ENCODE results near the gene ROBO1.
"Not testable (repeated sequence)": the region's sequence is repeated elsewhere in the genome, so short reads cannot be mapped to it uniquely, and the experiment has no call there.

ROBO1 gene

GRCh38 chr3:79366414-79366813, 401.4 kb downstream of the ROBO1 start:
- DNase-seq = no peak

- DNase-seq = no peak
Measured at GRCh38 chr3:79364784-79365183, 403.0 kb downstream of the ROBO1 start.

DNA sequence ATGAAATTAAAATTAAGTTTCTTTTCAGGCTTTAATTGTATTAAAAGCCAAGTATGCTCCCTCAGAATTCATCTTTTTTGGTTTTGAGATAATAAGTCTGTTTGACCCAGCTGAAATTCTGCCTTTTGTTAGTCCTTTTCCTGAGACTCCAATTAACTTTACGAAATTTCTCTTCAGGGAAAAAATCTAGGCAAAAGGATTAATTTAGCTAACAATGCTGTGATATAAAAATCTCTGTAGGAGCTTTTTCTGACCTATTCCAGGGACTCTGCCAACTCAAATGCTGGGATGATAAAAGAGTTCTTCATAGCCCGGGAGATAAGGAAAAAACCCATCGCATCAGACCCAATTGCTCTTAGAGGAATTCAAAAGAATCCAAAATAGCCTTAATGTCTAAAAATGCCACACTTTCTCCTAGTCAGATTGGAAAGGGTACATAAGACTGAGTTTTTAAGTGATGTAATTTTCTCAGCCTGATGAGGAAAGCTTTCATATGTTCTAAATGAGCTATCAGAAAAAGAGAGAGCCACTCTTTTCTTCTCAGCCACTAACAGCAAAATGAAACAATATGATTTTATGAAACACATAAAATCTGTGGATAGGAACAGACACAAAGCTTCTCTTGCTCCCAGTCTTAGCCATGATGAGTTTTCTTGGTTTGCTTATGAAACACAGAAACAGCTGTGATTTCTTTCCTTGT, 405.1 kb downstream of the ROBO1 start:
- DNase-seq = no peak

GRCh38 chr3:79361748-79362378, 405.9 kb downstream of the ROBO1 start:
- DNase-seq = no peak

DNA sequence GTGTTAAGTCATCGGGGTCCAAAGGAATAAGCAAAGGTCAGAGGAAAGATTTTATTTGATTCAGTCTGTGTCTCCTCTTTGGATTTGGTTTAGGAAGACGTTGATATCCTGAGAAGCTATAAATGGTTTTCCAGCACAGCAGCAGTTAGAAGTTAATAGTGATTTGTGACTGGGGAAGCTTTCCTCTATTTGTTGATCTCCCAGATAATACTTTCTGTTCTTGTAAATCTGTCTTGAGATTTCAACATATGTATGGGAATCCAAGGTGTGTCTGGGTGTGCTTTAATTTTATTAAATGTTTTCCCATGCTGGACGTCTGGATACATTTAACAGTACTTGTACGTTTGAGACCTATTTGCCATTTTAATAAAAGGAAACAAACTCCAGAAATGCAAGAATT, 409.5 kb downstream of the ROBO1 start:
- no peak for DNase-seq

GRCh38 chr3:79354179-79354688, 413.6 kb downstream of the ROBO1 start:
- no peak for DNase-seq

DNA sequence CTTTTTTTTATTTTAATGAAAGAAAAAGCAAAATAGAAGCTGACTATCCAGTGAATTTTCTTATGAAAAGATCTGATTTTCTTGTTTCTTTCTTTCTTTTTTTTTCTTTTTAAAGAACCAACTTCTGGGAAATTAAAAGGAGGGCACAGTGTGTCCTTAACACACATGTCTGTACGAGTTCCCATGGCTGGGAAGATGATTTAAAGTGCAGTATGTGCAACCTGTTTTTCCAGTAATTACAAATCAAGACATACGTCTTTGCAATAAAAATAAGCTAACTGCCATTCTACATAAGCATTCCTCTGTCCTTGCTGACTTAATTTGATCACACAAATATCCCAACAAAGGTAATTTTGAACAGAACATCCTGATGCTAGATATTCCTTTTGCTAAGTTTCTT, 416.1 kb downstream of the ROBO1 start:
- DNase-seq = no peak

GRCh38 chr3:79344876-79345871, 422.6 kb downstream of the ROBO1 start:
- no peak for DNase-seq

- DNase-seq = no peak
Measured at GRCh38 chr3:79341961-79342360, 425.8 kb downstream of the ROBO1 start.

DNA sequence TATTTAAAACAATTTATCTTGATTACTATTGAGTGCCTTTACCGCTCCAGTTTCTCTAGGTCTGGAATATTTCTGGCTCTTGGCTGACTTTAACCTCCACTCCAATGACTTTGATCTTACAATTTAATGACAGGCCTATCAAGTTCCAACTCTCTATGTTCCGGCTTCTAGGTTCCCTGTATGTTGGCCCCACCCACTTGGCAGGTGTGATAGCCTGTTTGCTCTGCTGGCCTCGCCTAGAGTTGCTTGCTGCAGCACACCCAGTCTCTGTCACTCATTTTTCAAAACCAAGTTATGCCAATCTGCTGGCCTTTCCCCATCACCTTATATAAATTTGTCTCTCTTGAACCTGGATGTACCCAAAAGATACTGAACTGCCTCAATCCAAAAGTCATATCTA, 428.0 kb downstream of the ROBO1 start:
- DNase-seq = no peak

DNA sequence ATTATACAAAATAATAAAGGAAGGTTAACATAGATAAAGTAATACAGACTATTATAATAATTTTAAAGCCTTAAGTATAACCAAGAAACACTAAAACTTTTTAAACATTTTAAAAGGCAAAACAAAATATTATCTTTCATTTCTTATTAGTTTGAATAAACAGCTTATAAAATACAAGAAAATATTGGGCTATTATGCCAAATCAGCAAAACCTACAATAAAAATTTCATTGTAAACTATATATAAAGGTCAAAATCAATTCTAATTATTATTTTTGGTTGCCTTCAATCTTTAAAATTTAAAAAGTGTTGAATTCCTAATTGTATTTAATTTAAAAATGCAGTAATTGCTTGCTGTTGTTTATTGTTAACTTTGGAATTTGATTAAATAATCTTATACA, 430.0 kb downstream of the ROBO1 start:
- no peak for DNase-seq

- DNase-seq = no peak
Measured at GRCh38 chr3:79329154-79329553, 438.6 kb downstream of the ROBO1 start.

DNA sequence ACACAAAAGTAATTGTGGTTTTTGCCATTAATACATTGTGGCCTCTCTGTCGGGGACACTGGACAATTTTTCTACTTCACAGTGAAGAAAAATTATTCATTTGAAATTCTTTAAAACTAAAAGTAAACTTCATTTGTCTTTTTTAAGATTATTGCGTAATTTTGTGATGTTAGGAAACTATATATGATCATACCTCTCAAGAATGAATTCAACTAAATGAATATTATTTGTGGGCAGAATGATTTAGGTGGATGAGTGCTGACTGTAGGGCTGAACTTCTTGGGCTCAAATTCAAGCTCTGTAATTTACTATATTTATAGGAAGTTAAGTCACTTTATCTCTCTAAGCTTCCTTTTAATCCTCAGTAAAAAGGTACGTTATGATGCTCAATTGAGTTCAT, 441.2 kb downstream of the ROBO1 start:
- no peak for DNase-seq

- not testable (repeated sequence) for DNase-seq
Measured at GRCh38 chr3:79325833-79326383, 441.9 kb downstream of the ROBO1 start.

DNA sequence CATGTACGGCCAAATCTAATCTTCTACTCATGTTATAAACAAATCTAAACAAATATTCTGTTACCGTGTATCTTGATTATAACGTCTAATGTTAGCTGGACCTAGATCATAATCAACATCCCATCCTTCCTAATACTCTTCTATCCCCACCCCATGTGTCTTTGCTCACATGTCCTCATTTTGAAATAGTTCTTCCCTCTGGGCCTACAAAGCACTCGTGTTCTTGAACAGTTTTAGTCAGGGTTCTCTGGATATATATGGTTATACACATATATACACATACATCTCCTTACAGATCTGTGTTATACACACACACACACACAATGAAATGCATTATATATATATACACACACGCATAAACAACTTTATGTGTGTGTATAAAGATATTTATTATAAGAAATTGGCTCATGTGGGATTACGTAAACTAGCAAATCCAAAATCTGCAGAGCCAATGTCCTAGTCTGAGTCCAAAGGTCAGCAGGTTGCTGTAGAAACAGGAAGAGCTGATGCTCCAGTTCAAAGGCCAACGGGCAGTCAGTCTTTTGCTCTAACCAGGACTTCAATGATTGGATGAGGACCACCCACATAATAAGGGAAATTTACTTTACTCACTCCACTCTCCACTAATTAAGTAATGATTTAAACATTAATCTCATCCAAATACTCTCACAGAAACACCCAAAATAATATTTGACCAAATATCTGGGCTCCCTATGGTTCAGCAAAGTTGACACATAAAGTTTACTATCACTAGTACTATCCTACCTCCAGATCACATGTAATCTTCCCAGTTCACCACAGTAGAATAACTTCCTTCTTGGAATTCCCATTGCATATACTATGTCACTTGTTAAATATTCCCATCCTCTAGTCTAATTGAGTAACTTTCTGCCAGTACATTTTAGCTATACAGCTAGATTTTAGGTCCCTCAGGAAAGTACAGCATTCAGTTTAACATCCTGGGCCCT, 450.0 kb downstream of the ROBO1 start:
- DNase-seq = no peak

GRCh38 chr3:79314962-79315361, 452.8 kb downstream of the ROBO1 start:
- DNase-seq = no peak

GRCh38 chr3:79314544-79314943, 453.3 kb downstream of the ROBO1 start:
- no peak for DNase-seq

DNA sequence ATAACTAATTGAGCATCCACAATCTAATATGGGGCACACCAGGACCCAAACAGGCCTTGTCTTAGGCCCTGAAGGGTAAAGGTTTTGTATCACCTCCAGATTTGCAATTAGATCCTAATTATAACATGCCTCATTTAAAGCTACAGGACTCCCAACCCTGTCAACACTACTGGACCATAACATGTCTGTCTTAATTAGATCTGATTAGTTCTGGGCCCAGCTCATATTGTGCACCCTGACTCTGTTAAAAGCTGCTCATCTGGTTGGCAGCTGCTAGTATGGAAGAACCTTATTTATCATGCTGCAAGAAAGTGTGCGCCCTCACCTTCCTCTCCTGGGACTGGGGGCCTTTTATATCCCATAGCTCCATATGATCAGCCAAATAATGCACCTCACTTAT, 457.8 kb downstream of the ROBO1 start:
- no peak for DNase-seq

DNA sequence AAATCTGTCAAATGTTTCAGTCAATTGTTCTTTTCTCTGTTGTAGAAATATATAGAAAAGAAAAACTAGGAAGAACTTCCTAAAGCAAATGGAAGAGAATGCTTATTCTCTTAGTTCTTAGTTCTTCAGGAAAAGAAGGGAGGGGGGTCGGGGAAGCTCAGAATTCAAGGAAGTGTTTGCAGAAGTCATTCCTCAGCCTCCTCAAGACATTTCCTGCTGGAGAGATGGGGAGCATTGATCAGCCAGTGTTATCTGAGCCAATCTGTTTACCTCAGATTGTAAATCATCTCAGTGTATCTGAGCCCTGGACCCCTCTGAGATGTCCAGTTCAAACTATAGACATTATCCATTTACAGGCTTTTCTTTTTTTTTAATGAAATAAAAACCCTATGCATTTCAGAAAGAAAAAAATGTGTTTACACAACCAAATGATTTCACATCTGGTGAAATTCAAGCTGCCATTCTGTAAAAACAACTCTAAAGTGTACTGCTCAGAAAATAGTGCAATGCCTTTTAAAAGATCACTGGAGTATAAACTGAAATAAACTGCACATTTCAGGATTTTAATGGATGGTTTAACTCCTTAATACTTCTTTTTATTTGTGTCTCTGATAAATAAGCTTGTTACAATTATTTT, 460.7 kb downstream of the ROBO1 start:
- no peak for DNase-seq

DNA sequence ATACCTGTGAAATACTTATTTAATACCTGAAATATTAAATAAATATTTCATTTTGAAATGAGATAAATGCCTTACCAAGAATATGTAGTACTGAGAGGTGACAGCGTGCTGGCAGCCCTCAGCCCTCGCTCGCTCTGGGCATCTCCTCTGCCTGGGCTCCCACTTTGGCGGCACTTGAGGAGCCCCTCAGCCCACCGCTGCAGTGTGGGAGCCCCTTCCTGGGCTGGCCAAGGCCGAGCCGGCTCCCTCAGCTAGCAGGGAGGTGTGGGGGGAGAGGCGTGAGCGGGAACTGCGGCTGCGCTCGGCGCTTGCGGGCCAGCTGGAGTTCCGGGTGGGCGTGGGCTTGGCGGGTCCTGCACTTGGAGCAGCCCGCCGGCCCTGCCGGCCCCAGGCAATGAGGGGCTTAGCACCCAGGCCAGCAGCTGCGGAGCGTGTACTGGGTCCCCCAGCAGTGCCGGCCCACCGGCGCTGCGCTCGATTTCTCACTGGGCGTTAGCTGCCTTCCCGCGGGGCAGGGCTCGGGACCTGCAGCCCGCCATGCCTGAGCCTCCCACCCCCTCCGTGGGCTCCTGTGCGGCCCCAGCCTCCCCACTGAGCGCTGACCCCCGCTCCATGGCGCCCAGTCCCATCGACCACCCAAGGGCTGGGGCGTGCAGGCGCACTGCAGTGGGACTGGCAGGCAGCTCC, 467.7 kb downstream of the ROBO1 start:
- not testable (repeated sequence) for DNase-seq

Data from CD4-positive, alpha-beta T cell treated with Interleukin-12 subunit alpha and Interleukin-12 subunit beta, for 1 hour (primary cell).